SKM-1 (cell line): ENCODE measurements around the gene DTNB.

ENCODE experiments used
- DNase-seq: peaks from one replicate; lab custom pipeline; 2025; ENCODE audit not compliant: unreplicated experiment; lab: John Stamatoyannopoulos, UW

The DTNB gene

GRCh38 chr2:25592766-25593292 is 80.5 kb downstream of the DTNB start:
- no peak for DNase-seq

- no peak for DNase-seq
These were observed 82.4 kb downstream of the DTNB start for GRCh38 chr2:25590921-25591505.

DNA sequence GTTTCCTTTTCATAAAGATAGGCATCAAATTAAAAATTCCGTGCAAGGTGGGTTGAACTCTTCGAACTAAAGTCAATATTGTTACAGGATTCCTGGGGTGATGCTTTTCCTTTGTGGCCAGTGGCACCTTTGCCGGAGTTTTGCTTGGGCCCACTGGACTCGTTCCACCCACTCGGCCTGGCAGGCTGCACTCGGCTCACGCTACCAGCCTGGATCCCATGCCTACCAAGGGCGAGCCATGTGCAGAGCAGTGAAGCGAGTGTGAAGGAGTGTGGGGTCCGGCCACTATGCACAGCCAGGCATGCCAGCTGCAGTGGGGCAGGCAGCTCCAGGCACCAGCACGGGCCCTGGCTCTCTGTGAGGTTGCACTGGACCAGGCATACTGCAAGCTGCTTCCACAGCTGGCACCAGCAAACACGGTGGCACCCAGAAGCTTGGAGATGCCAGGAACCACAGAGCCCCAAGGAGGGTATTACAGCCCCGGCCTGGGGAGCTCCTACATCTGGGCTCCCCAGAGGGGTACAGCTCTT is 83.6 kb downstream of the DTNB start:
- no peak for DNase-seq

GRCh38 chr2:25588576-25588975 is 84.8 kb downstream of the DTNB start:
- no peak for DNase-seq

DNA sequence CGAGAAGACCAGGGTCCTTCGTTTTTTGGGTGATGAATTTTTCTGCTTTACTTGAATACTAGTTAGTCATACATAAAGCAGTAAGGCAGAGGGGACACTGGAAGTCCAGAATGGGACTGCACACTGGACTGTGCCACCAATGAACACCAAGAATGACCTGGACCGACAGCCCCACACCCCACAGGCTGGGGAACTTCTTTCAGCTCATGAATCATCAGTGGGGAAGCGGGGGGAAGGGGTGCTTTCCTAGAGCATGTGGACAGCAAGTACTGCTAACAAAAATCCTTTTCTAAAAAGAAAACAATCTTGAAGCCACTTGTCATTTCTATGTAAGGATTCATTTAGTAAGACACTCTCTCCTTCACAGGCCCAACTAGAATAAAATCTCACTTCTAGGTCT is 86.0 kb downstream of the DTNB start:
- no peak for DNase-seq

DNA sequence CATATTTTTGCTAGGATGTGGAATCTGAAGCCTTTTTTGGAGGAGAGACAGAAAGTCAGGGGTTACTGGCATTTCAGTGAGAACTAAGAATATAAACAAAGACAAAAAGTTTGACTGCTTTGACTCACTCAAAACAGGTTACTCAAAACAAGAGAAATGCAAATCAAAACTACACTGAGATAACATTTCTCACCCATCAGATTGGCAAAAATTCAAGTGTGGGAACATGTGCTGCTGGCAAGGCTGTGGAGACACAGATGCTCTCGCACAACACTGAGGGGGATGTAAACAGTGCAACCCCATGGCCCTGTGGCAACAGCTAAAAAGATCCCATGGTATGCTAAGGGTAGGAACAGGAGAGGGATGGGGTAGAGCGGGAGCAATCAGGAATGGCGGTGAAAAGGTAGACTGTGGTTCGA is 86.6 kb downstream of the DTNB start:
- no peak for DNase-seq

- no peak for DNase-seq
These were observed 88.2 kb downstream of the DTNB start for GRCh38 chr2:25585189-25585588.

GRCh38 chr2:25582077-25582830 is 91.1 kb downstream of the DTNB start:
- DNase-seq = no peak

DNA sequence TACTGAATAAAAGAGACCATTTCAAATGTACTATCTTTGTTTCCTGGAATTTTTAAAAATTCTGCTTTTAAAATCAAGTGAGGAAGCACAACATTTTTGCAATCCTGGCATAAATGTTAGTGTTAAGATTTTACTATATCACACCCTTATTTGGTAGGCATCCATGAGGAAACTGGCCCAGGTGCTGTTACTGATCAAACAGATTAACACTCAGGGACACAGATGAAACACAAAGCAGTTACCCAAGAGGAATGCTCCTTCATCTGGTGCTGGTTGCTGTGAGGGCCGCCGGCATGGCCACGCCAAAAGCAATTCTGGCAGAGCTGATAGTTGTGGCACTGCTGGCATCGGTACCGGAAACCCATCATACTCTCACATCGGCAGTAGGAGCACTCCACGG is 96.8 kb downstream of the DTNB start:
- no peak for DNase-seq

DNA sequence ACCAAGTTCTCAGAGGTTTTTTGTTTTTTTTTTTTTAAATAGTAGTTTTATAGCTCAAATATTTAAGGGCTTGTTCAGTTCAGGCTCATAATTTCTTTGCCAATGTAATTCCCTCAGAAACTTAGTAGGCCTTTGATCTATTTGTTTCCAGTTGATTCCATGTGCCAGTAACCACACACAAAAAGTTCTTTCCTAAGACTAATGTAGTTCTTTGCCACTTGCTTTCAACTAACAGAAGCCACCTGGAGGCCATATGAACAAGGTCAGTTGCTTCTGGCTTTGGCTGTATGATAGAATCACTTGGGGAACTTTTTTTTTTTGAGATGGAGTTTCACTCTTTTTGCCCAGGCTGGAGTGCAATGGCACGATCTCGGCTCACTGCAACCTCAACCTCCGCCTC is 100.7 kb downstream of the DTNB start:
- DNase-seq = no peak

- DNase-seq = no peak
These were observed 103.1 kb downstream of the DTNB start for GRCh38 chr2:25570161-25570845.

GRCh38 chr2:25567406-25567805 is 106.0 kb downstream of the DTNB start:
- DNase-seq = peak; percentile 37

DNA sequence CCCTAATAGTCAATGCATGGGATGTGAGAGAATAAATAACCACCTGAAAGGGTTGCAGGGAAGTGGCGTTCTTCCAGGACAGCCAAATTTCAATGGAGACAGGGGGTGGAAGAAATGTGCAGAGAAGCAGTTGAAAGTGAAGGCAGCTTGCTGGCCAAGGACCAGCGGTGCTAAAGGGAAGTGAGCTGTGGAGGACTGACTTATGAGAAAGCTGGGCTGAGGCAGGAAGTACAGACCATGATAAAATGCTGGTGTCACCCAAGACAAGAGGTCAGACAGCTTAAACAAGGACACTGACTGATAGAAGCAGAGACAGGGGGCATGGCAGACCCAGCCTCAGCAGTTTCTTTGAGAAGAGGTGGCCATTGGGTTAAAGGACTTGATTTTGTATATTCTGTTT is 106.7 kb downstream of the DTNB start:
- peak; percentile 71 for DNase-seq

GRCh38 chr2:25566094-25566493 is 107.3 kb downstream of the DTNB start:
- no peak for DNase-seq

DNA sequence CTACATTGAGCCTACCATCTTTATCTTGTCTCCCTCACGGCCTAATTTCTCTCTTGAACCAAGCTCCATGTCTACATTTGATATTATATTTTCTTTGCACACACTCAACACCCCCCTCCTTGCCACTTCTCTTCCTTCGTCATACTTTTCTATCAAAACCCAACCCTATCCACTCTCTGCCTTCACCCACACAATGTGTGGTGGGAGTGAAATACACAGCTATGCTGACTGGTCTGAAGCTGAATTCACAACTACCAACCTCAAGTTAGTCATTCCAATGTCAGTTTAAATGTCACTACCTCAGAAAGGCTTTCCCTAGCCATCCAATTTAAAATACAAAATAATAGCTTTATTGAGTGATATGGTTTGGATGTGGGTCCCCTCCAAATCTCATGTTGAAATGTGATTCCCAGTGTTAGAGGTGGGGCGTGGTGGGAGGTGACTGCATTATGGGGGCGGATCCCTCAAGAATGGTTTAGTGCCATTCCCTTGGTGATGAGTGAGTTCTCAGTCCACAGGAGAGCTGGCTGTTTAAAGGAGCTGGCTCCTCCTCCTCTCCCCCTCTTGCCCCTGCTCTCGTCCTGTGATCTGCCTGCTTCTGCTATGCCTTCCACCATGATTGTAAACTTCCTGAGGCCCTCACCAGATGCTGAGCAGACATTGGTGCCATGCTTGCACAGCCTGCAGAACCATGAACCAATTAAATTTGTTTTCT is 112.1 kb downstream of the DTNB start:
- no peak for DNase-seq

- DNase-seq = no peak
These were observed 114.2 kb downstream of the DTNB start for GRCh38 chr2:25559148-25559547.

DNA sequence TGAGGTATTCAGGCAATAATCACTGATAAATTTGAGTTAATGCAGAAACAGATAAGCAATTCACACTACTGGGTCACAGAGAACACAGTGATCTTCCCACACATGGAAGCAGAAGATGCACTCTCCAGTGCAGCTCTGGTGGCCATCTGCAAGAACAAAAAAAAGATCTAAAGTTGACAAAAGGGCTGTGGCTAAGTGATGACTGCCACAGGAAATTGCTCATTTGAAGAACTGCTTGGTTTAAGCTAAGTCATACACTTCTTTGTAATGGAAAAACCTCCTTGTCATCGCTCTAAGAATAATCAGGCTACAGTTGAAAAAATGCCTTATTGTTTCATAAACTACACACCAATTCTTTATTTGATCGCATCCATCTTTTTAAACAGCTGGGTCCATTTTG is 115.1 kb downstream of the DTNB start:
- DNase-seq = peak; percentile 54

DNA sequence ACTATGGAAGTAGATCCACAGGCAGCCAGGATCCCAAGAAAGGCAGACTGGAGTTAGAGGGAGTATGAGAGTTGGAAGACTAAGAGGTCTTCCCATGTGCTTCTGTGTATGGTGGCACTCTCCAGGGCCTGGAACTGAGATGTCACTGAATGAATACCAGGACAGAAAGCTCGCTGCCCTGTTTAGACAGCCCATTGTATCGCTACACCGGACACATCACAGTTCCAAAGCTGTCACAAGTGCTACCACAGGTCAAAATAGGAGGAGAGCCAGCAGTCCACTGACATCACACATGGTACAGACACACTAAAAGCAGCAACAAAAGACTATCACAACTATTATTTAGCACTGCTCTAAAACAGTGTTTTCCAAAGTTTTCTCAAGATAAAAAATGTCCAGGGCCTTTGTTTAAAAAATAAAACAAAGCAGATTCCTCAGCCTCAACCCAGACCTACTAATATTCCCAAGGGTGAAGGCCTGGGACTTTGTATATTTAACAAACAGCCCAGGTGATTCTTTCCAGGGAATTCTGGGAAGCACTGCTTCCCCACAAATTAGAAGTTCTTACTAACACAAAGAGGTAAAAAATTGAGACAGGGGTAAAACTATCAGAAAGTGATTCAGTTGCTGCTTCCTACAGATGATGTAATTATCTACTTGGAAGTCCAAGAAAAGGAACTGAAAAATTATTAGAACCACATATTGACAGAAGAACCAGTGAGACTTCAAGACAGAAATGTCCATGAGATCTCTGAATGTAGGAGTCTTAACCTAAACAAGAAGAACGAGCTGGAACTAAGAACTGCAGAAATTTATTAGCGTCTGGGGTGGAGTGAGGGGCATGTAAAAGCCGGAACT is 116.0 kb downstream of the DTNB start:
- DNase-seq = no peak

DNA sequence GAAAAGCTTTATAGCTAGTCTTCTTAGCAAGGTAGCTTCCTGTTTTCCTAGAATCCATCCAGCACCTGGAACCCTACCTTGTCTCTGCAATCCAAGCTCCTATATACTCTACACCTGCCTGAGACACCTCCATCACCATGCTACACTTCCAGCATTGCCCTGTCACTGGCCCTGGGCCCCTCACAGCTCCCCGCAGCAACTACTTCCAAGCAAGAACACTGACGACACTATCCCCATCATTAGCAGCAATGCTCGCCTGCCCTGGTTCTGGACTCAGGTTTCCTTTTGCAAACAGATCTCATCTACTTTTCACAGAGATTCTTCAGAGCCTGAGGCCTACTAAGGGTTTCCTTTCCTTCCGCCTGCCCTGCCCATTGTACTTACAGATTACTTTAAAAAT is 121.1 kb downstream of the DTNB start:
- DNase-seq = no peak

GRCh38 chr2:25551316-25551715 is 122.1 kb downstream of the DTNB start:
- DNase-seq = peak; percentile 14
